Mucosa of descending colon (tissue), 3 donors: ENCODE measurements around the gene FMN1. TPM values are rescaled to one million over a fixed set of nuclear protein-coding genes. Genes with fewer than 3 reads are reported as not detected.

Experiments used
- ATAC-seq: fragments of 200-7000 bp; cut with Tn5 transposase; one replicate; pipeline ENCODE4 v1.9.1; 2020; ENCODE audit warnings: mild to moderate bottlenecking, moderate library complexity
- DNase-seq, 3 donors: peaks; one replicate each; pipeline ENCODE4 v3.0.0-alpha.2; 2020
- H3K36me3 ChIP-seq: fragments of 200-600 bp; one replicate; pipeline ENCODE4 v1.8.0; 2021; ENCODE audit warnings: low read depth, mild to moderate bottlenecking
- H3K4me1 ChIP-seq: fragments of 200-600 bp; one replicate; pipeline ENCODE4 v1.8.0; 2021; ENCODE audit warnings: low read depth, mild to moderate bottlenecking
- H3K4me3 ChIP-seq: fragments of 200-600 bp; one replicate; pipeline ENCODE4 v1.8.0; 2021; ENCODE audit warnings: mild to moderate bottlenecking
- H3K9me3 ChIP-seq: fragments of 200-600 bp; one replicate; pipeline ENCODE4 v1.8.0; 2021; ENCODE audit warnings: mild to moderate bottlenecking
- intact Hi-C, 2 donors: fragments of 100-400 bp; cut with DNase I in 1 of 2; cut with micrococcal nuclease in 1 of 2; formaldehyde crosslinking; loops; one replicate each; pipeline versions ENCODE4 v1.11.0 to v1.11.1; 2022; cut with DNase I, micrococcal nuclease
- total RNA-seq, 3 donors: library from RNA; stranded (reverse); fragmentation: NEBNext Ultra II Directional in 2 of 3; extraction: Animal tissue kit (Norgen Biotek cat#: 25700) in 2 of 3; gene quantifications; one replicate each; pipeline versions ENCODE4 v1.2.1 to v1.2.4, GENCODE V29; 2021 to 2023
- TF ChIP-seq, protein P1 (sequence below): fragments of 200-600 bp; IDR thresholded peaks from one replicate; pipeline ENCODE4 v1.8.0; 2022; ENCODE audit warnings: antibody characterized with exemption, mild to moderate bottlenecking
- donor health status: DM: no; HTN: no; CAD: no; lungs with moderate emphysema.
- donor health status: DM: no; HTN: no; CAD: no.
- donor health status: DM: no; HTN: yes; CAD: no.

Gene FMN1
- total RNA-seq, 3 donors from 2014 or later: 30.8 to 65.1 (median 43.4) TPM

DNA sequence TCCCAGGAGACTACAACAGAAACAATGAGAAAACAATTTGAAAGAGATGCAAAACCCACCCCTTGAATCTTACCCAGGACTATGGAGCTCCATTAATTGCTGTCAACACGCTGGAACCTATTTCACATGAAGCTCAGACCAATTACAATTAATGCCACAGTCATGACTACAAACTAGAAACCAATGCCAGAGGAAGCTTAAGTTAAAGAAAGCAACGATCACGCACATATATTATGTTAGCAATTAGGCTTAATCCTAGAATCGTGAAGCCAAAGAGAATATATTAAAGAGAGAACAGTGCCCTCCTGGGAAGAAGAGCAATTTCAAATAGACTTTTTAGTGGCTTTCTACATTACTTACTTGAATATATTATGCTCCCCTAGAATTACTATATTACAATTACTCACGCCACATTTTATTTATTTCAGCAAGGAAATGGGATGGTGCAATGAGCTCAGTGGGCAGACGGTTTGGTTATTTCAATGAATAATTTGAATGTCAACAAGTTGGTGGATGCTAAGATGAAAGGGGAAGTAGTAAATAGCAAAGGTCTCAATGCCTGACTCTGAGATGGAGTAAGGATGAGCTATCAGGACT, 351.2 kb downstream of the FMN1 start:
- TF ChIP-seq, protein P1, sequence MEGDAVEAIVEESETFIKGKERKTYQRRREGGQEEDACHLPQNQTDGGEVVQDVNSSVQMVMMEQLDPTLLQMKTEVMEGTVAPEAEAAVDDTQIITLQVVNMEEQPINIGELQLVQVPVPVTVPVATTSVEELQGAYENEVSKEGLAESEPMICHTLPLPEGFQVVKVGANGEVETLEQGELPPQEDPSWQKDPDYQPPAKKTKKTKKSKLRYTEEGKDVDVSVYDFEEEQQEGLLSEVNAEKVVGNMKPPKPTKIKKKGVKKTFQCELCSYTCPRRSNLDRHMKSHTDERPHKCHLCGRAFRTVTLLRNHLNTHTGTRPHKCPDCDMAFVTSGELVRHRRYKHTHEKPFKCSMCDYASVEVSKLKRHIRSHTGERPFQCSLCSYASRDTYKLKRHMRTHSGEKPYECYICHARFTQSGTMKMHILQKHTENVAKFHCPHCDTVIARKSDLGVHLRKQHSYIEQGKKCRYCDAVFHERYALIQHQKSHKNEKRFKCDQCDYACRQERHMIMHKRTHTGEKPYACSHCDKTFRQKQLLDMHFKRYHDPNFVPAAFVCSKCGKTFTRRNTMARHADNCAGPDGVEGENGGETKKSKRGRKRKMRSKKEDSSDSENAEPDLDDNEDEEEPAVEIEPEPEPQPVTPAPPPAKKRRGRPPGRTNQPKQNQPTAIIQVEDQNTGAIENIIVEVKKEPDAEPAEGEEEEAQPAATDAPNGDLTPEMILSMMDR: no peak
- intact Hi-C loops: loop anchor here (5.0 to 10.0 kb wide), 2 partner anchors 101 to 186 kb away; no protein-coding TSS in a partner anchor
- ATAC-seq (no peak), DNase-seq (no peak)
- Histone ChIP-seq H3K9me3 (no peaks in the 10 kb centered on the region), H3K4me1 (no peaks in the 10 kb centered on the region), H3K4me3 (no peak overlapping the region), H3K36me3 (no peaks in the 10 kb centered on the region)

DNA sequence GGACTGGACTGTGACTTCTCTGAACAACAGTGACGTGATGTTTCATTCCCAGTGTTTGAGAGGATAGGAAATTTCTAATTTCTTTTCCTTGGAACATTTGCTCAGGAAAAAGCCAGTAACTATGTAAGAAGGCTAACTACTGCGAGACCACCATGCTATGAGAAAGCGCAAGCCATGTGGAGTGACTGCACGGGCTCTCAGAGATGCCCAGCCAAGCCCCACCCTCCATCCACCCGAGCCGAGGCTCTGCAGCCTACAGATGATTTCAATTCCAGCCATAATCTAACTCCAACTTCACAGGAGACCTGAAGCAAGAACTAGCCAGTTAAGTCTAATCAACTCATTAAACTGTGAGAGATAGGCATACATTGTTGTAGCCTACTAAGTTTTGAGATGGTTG, 352.4 kb downstream of the FMN1 start:
- no peak overlapping the region for H3K4me3 ChIP-seq
- intact Hi-C loops: loop anchor here (5.0 to 10.0 kb wide), 2 partner anchors 103 to 185 kb away; no protein-coding TSS in a partner anchor
- H3K36me3 ChIP-seq: no peaks in the 10 kb centered on the region
- no peaks in the 10 kb centered on the region for H3K9me3 ChIP-seq
- TF ChIP-seq, protein P1: no peak
- ATAC-seq (no peak), DNase-seq (no peak)
- H3K4me1 ChIP-seq: no peaks in the 10 kb centered on the region

DNA sequence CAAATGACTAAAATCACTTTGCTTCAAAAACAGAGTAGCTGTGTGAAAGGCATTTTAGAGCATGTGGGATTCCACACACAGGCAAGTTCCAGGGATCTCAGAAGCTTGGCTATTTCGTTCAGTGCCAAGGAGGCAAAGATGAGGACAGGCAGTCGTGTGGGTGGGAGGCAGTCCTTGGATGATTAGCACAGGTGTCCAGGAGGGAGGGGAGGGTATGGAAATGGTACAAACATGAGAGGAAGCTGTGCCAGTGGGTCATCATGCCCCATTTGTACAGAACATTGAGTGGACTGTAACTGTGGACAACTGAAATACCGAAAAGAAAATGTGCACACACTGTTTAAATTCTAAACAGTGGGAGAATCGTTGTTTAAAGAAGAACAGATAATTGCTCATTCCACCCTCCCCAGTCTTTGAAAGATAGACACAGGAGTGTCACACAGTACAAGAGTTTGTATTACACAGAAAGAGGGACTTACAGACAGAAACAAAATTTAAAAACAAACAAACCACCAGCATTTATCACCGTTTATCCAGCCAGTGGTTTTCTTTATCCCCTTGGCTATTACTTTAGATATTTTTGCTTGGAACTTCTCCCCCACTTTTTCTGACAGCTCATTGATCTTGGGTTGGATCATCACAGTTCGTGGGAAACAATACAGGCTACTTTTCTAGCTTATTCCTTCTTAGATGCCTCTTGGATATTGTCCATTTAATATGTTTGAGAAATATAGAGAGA, 353.8 kb downstream of the FMN1 start:
- ATAC-seq (no peak), DNase-seq (no peak)
- Histone ChIP-seq H3K9me3 (no peaks in the 10 kb centered on the region), H3K4me1 (no peaks in the 10 kb centered on the region), H3K4me3 (no peak overlapping the region), H3K36me3 (no peaks in the 10 kb centered on the region)
- TF ChIP-seq, protein P1: no peak
- intact Hi-C loops: loop anchor here (5.0 to 10.0 kb wide), 2 partner anchors 104 to 183 kb away; no protein-coding TSS in a partner anchor

DNA sequence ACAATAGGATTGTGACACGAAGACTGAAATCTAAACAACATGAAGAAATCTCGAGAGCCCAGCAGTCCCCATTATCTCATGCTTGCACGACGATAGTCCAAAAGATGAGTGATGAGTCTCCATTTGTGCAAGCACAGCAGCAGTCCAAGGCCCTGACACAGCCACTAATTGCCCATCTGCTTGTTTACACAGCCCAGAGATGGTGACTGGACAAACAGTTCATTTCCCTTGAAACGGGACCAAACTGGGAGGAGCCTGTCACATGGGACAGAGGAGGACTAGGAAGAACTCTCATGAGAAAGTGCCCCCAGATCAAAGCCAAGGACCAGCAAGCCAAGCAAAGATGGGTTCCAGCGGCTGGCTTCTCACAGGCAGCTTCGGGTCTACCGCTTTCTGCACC, 355.7 kb downstream of the FMN1 start:
- ATAC-seq (peak; percentile 58), DNase-seq (peak in 1 of 3 donors; percentile 23)
- H3K4me1 ChIP-seq: no peaks in the 10 kb centered on the region
- H3K36me3 ChIP-seq: no peaks in the 10 kb centered on the region
- TF ChIP-seq, protein P1: no peak
- intact Hi-C loops: no loop called here
- H3K4me3 ChIP-seq: no peak overlapping the region
- H3K9me3 ChIP-seq: no peaks in the 10 kb centered on the region

DNA sequence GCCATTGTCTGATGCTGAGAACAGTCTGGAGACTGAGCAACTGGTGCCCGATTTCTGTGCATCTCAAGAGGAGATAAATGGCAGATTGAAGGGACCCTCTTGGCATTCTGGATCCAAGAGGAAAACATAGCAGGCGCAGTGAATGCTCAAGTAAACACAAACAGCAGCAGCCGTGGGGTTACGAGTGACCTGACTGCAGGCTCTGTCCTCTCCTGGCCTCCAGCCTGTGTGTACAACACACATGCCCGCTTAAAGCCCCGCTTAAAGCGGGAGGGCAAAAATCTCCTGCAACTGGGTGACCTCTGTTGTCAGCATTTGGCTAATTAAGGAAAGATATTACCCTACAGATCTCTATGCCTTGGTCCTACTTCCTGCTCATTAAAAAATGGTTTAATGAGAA, 356.2 kb downstream of the FMN1 start:
- Histone ChIP-seq H3K4me3 (no peak overlapping the region), H3K9me3 (no peaks in the 10 kb centered on the region), H3K36me3 (no peaks in the 10 kb centered on the region), H3K4me1 (no peaks in the 10 kb centered on the region)
- ATAC-seq (no peak), DNase-seq (no peak)
- TF ChIP-seq, protein P1: no peak
- intact Hi-C loops: no loop called here
